SU-DHL-6 (cell line): ENCODE data around the gene NPB.

Source experiments
- H2AFZ ChIP-seq: fragments of 200-600 bp; sonication (generic); 2 replicates; pipeline ENCODE4 v1.6.1; 2014; ENCODE audit warnings: low read depth, mild to moderate bottlenecking, moderate library complexity, mixed read lengths, antibody characterized with exemption, low read length; ENCODE audit not compliant: severe bottlenecking
- H3F3A ChIP-seq: fragments of 200-600 bp; shearing (Covaris generic); 2 replicates; pipeline ENCODE4 v1.6.0; 2016; ENCODE audit warnings: antibody characterized with exemption, mild to moderate bottlenecking; ENCODE audit not compliant: insufficient read depth
- H3K27ac ChIP-seq: fragments of 200-600 bp; sonication (generic); 2 replicates; pipeline ENCODE4 v1.5.1; 2016; ENCODE audit warnings: low read depth, mild to moderate bottlenecking, low read length, moderate library complexity, mixed read lengths
- H3K27me3 ChIP-seq: fragments of 200-600 bp; sonication (generic), shearing (Covaris generic); 2 replicates; pipeline ENCODE4 v1.6.0; 2014; ENCODE audit warnings: mild to moderate bottlenecking, low read length
- H3K36me3 ChIP-seq: fragments of 200-600 bp; sonication (generic); 2 replicates; pipeline ENCODE4 v1.6.1; 2014; ENCODE audit warnings: mild to moderate bottlenecking, low read length, mixed read lengths
- H3K4me2 ChIP-seq: fragments of 300-600, 200-600 bp; shearing (Covaris generic), sonication (generic); 2 replicates; pipeline ENCODE4 v1.6.0; 2014; ENCODE audit warnings: low read length, low read depth, mild to moderate bottlenecking; ENCODE audit not compliant: poor library complexity, severe bottlenecking
- H3K4me3 ChIP-seq: fragments of 200-600 bp; sonication (generic); 2 replicates; pipeline ENCODE4 v1.5.1; 2014; ENCODE audit warnings: antibody characterized with exemption, low read length, mild to moderate bottlenecking, mixed read lengths; ENCODE audit not compliant: insufficient read depth, poor library complexity, severe bottlenecking
- H3K79me2 ChIP-seq: fragments of 200-600 bp; sonication (generic); 2 replicates; pipeline ENCODE4 v1.6.1; 2014; ENCODE audit warnings: mild to moderate bottlenecking, low read length, moderate library complexity; ENCODE audit not compliant: insufficient read depth
- H3K9ac ChIP-seq: fragments of 200-600 bp; sonication (generic); 2 replicates; pipeline ENCODE4 v1.7.0; 2014; ENCODE audit warnings: mild to moderate bottlenecking, low read length
- H3K9me2 ChIP-seq: fragments of 200-600 bp; sonication (generic); replicated peaks from 2 replicates; pipeline ENCODE4 v1.6.1; 2014; ENCODE audit warnings: low read length; ENCODE audit not compliant: insufficient read depth
- H3K9me3 ChIP-seq: fragments of 200-600 bp; sonication (generic); 2 replicates; pipeline ENCODE4 v1.6.1; 2014; ENCODE audit warnings: low read length, mixed read lengths; ENCODE audit not compliant: insufficient read depth
- H4K20me1 ChIP-seq: fragments of 200-600 bp; sonication (generic); 2 replicates; pipeline ENCODE4 v1.6.1; 2014; ENCODE audit warnings: low read depth, mild to moderate bottlenecking, antibody characterized with exemption, low read length, moderate library complexity, mixed read lengths
- CTCF ChIP-seq: fragments of 200-600 bp; sonication (generic); IDR thresholded peaks from one replicate; pipeline ENCODE4 v1.5.1; 2017; ENCODE audit warnings: antibody characterized with exemption, mild to moderate bottlenecking, low read length, moderate library complexity; ENCODE audit not compliant: insufficient read depth, poor library complexity, severe bottlenecking
- EZH2phosphoT487 ChIP-seq: fragments of 200-600 bp; sonication (generic), shearing (Covaris generic); conservative IDR thresholded peaks from 2 replicates; pipeline ENCODE4 v1.6.1; 2018; ENCODE audit warnings: mild to moderate bottlenecking, antibody characterized with exemption, low read length, moderate library complexity, mixed read lengths

The NPB gene

GRCh38 chr17:81918832-81919545 is 17.0 kb downstream of the NPB start:
- no peak overlapping the region for H3K27ac ChIP-seq

GRCh38 chr17:81920612-81921536 is 18.8 kb downstream of the NPB start:
- TF ChIP-seq CTCF (no peak), EZH2phosphoT487 (no peak)
- Histone ChIP-seq H3K9me2 (no peaks in the 10 kb centered on the region), H4K20me1 (no peaks in the 10 kb centered on the region), H2AFZ (no peak overlapping the region), H3K4me3 (no peak overlapping the region), H3K4me2 (no peak overlapping the region), H3K27ac (no peak overlapping the region), H3K36me3 (no peaks in the 10 kb centered on the region), H3K9me3 (no peaks in the 10 kb centered on the region), H3K79me2 (peaks cover 73% of the 10 kb centered on the region), H3K9ac (no peak overlapping the region), H3F3A (no peaks in the 10 kb centered on the region), H3K27me3 (no peaks in the 10 kb centered on the region)

More at GRCh38 chr17:81918832-81919545, 17.0 kb downstream of the NPB start:
- Histone ChIP-seq H3K79me2 (peaks cover 63% of the 10 kb centered on the region), H3K9ac (no peak overlapping the region), H3K36me3 (no peaks in the 10 kb centered on the region), H3K9me3 (no peaks in the 10 kb centered on the region), H3K27me3 (no peaks in the 10 kb centered on the region), H3F3A (no peaks in the 10 kb centered on the region), H2AFZ (no peak overlapping the region), H4K20me1 (no peaks in the 10 kb centered on the region), H3K9me2 (no peaks in the 10 kb centered on the region), H3K4me2 (no peak overlapping the region), H3K4me3 (no peak overlapping the region)
- TF ChIP-seq EZH2phosphoT487 (no peak), CTCF (no peak)

GRCh38 chr17:81921537-81921862 is 19.5 kb downstream of the NPB start:
- H3K27ac ChIP-seq, result no peak overlapping the region
- no peak overlapping the region for H3K9ac ChIP-seq
- H3K4me3 ChIP-seq, result no peak overlapping the region
- H3K9me2 ChIP-seq, result no peaks in the 10 kb centered on the region
- H3K9me3 ChIP-seq, result no peaks in the 10 kb centered on the region
- H3K27me3 ChIP-seq, result no peaks in the 10 kb centered on the region
- H2AFZ ChIP-seq, result no peak overlapping the region
- TF ChIP-seq EZH2phosphoT487, result no peak
- TF ChIP-seq CTCF, result no peak
- no peaks in the 10 kb centered on the region for H3F3A ChIP-seq
- H3K79me2 ChIP-seq, result peaks cover 73% of the 10 kb centered on the region
- H3K4me2 ChIP-seq, result no peak overlapping the region
- H3K36me3 ChIP-seq, result no peaks in the 10 kb centered on the region
- H4K20me1 ChIP-seq, result no peaks in the 10 kb centered on the region
